Mononuclear cell (primary cell): ENCODE measurements around the gene PUS3. TPM values are rescaled to one million over a fixed set of nuclear protein-coding genes. Genes with fewer than 3 reads are reported as not detected.

ENCODE experiments used
- H3K27me3 ChIP-seq: 2 replicates; pipeline ENCODE4 v1.6.0; 2011; ENCODE audit warnings: low read length, control low read depth; ENCODE audit not compliant: insufficient read depth
- H3K4me1 ChIP-seq: 2 replicates; pipeline ENCODE4 v1.5.1; 2011; ENCODE audit warnings: mild to moderate bottlenecking, low read length, control low read depth; ENCODE audit not compliant: insufficient read depth
- H3K4me3 ChIP-seq: 2 replicates; pipeline ENCODE4 v1.5.1; 2011; ENCODE audit warnings: mild to moderate bottlenecking, low read length, moderate library complexity
- H3K9me3 ChIP-seq: 2 replicates; pipeline ENCODE4 v1.5.1; 2011; ENCODE audit warnings: low read depth, mild to moderate bottlenecking, control low read depth, low read length
- total RNA-seq: library from RNA; depleted of rRNA; stranded (reverse); fragments of >200 nt; gene quantifications from one replicate; pipeline ENCODE4 v1.2.3, GENCODE V29; 2012

Gene PUS3
- total RNA-seq, 1 donor, result 5.8 TPM

DNA sequence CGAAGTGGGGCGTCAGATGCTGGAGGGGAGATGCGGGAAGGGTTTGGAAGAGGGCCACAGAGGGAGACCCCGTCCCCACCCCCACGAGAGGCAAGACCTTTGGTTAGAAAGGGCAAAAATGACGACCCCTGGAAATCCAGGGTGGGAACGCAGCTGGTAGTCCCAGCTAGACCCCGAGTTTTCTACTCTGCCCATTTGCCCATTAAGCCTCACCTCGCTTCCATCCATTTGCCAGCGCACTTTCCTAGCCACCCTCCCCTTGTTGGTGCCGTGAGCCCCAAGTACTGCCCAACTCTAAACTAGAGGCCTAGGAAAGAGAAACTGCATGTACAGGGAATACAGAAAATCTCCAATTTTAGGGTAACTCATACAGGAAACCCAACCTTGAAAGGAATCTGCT, 1.7 kb upstream of the PUS3 start:
- peaks cover 27% of the 10 kb centered on the region for H3K4me1 ChIP-seq
- no peaks in the 10 kb centered on the region for H3K9me3 ChIP-seq
- H3K4me3 ChIP-seq, result no peak overlapping the region
- H3K27me3 ChIP-seq, result peaks cover 35% of the 10 kb centered on the region

DNA sequence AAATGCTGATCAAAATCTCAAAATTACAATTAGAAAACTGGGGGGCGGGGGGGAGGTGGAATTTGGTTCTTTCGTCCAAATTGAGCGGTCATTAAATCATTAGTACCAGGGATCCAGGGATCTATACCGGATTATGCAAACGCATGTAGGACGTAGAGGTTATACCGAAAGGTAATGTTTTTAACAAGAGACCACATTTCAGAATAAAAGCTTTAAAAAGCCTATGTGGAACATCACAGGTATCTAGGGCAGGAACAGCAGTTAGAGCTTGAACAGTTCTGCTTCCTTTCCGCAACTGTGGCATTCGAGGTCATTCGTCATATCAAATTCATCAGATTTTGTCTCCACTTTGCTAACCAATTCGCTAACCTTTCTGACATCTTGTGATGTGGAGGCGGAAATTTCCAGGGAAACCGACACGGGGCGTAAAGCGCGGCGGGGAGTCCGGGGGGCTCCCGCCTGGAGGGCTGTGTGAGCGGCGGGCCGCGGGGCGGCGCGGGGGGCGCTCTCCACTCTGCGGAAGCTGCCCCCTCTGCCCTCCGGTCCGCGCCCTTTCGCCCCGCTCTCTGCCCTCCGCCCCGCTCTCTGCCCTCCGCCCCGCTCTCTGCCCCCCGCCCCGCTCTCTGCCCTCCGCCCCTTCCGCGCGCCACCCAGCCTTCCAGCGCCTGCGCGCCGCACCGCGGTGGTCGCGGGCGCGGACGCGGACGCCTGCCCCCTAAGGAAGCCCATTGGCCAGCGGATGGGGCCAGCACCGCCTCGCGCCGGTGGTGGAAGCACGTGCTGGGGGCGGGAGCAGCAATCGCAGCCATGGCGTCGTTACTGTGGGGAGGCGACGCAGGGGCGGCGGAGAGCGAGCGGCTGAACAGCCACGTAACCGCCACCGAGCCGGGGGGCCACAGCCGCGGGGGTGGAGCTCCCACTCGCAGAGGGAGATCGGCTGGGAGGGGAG, 979 bp upstream of the PUS3 start, which contains the start of gene DDX25:
Gene DDX25, plus strand, starts transcription at position 798 of the 949 bp plus-strand sequence. Its CDS starts 10 bp downstream, at position 808.
- H3K4me3 ChIP-seq, result peak within 1 kb of the TSS; percentile 54
- H3K9me3 ChIP-seq, result no peaks in the 10 kb centered on the region
- H3K27me3 ChIP-seq, result peaks cover 35% of the 10 kb centered on the region

DNA sequence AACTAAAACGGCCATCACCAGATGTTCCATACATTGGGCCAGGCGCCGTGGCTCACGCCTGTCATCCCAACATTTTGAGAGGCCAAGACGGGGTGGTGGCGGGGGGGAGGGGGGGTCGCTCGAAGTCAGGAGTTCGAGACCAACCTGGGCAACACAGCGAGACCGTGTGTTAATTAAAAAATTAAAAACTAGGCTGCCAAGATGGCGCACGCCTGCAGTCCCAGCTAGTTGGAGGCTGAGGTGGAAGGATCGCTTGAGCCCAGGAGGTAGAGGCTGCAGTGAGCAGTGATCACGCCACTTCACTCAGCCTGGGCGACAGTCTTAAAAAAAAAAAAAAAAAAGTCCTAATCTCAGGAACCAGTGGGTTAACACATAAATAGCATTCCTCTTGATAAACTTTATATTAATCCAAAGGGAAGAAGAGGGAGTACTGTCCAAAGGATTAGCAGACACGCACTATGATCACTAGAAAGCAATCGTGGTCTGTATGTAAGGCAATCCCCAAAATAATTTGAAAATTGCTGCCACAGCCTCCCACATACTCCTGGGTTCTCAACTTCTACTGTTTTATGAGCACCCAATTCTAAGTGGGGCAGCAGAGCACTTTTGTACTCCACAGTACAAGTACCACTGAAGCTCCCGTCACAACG, 604 bp downstream of the PUS3 start:
- H3K27me3 ChIP-seq, result peaks cover 35% of the 10 kb centered on the region
- H3K4me1 ChIP-seq, result peaks cover 27% of the 10 kb centered on the region
- H3K4me3 ChIP-seq, result peak overlapping the region; percentile 54
- no peaks in the 10 kb centered on the region for H3K9me3 ChIP-seq

More for the DNA sequence above, 979 bp upstream of the PUS3 start, which contains the start of gene DDX25:
- H3K4me1 ChIP-seq, result peaks cover 27% of the 10 kb centered on the region

DNA sequence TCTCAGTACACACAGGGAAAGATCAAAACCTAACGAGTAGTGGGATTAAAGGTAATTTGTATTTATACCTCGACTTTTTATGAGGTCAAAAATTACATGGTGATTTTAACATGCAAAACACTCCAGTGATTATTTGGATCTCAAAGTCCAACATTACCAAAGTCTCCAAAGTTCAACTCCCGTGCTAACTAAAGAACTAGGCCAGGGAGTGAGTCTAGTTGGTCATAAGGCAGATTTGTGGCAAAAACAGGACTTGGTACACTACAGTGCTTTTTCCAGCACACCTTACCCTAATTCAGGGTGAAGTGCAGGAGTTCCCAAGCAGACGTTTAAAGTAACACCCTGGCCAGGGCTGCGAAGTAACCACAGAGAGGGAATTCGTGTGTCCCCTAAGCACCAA, 1.1 kb downstream of the PUS3 start:
- Histone ChIP-seq H3K4me3 (no peak overlapping the region), H3K9me3 (no peaks in the 10 kb centered on the region), H3K27me3 (peaks cover 34% of the 10 kb centered on the region), H3K4me1 (peaks cover 27% of the 10 kb centered on the region)

DNA sequence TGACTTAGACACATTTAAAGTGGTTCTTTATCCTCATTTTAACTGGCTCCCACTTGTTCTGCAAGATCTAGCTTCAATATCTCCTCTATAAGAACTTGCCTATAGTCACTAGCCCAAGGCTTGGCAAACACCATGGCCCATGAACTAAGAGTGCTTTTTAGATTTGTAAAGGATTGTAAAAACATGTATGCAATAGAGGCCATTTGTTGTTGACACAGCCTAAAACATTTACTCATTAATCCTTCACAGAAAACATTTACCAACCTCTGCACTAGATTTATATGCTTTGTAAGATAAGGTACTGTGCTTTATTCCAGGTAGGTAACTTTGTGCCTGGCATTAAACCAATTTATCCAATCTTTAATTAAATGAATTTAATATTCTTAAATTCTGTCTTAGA, 10.0 kb downstream of the PUS3 start:
- no peaks in the 10 kb centered on the region for H3K27me3 ChIP-seq

DNA sequence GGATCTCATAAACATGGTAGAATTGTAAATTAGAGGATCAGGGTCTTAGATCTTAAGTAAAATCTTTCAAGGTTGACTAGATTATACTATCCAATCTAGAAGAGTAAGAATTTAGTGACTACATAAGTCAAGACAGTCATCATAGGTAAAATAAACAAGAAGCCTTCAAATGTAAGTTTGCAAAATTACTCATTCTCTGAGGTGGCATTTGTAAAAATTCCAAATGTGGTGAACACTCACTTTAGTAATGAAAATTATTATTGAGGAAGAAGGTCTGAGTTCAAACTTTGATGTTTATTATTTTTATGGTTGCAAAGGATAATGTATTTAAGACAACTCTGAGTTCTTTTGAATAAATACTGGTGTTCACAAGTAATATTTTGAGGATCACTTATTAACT, 10.9 kb downstream of the PUS3 start:
- Histone ChIP-seq H3K4me1 (peaks cover 12% of the 10 kb centered on the region), H3K9me3 (no peaks in the 10 kb centered on the region), H3K4me3 (no peak overlapping the region), H3K27me3 (no peaks in the 10 kb centered on the region)

More for the DNA sequence above, 10.0 kb downstream of the PUS3 start:
- no peaks in the 10 kb centered on the region for H3K9me3 ChIP-seq
- H3K4me3 ChIP-seq, result no peak overlapping the region
- peaks cover 7% of the 10 kb centered on the region for H3K4me1 ChIP-seq

DNA sequence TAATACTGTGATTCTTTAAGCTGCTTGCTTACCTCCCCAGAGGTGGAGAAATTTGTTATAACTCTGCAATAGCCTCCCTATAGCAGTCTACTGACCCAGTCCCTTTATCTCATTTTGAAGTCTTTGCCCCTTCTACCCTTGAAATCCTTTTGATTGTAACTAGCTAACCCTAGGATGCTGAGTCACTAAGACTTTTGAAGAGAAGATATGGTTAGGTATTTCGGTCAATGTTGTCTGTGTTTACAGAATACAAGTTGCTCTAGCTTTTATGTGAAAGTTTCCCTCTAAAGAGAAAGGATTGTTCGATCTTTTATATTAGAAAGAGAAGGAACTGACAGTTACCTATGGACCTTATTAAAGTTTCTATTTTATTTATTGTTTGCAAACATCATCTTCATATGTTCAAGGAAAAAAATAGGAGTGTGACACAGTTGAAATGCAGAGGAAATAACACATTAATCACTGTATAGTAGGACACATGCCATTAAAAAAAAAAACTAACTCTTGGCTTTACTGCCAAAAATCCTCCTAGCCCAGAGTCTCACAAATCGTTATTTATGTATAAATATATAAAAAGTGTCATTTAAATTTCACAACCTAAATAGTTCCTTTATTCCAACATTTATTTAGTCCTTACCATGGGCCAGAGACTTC, 12.4 kb downstream of the PUS3 start:
- Histone ChIP-seq H3K4me1 (peaks cover 18% of the 10 kb centered on the region), H3K27me3 (no peaks in the 10 kb centered on the region), H3K4me3 (no peak overlapping the region), H3K9me3 (no peaks in the 10 kb centered on the region)

DNA sequence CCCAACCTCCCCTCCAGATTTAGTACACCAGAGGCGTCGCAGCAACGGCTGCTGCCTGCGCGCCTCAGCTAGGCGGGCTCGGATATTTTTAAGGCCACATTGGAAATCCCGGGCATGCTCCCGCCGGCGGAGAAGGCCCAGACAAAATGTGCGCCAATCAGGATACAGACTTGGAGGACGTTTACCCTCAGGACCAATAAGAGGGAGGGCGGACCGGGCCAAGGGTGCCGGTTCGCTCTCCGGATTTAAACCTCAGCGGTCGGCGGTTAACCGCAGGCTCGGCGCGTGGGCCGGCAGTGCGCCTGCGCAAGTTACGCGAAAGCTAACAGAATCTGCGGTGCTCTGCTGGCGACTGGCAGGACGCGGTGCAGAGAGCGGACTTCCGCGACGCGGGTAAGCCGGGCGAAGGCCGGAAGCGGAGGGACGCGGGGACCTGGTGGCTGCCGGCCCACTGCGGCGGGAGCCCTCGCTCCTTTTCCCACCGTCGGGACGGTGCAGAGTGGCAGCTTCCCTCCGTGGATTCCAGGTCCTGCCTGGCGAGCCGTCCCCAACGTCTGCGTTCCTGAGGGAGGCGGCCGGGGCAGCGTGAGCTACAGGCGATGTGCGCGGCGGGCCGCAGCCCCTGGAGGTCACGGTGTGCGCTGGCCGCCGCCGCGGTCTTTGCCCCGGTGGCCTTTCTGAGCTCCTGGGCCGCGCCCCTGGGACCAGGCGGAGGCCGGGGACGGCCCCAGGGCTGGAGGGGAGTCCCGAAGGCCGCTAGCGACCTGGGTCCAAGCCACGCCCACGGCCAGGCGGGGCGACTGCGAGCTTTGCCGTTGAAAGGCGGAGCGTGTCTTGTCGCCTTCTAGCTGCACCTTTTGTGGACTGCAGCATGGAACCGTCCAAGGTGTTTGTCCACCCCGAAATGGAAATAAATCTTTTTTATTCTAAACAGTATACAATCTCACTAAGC, 15.4 kb downstream of the PUS3 start, which contains the start of gene HYLS1:
Gene HYLS1, plus strand, starts transcription at position 296 of the 952 bp plus-strand sequence. CDS start 11,701 bp downstream, outside the sequence.
- Histone ChIP-seq H3K4me3 (peak within 1 kb of the TSS; percentile 75), H3K9me3 (no peaks in the 10 kb centered on the region), H3K27me3 (no peaks in the 10 kb centered on the region), H3K4me1 (peaks cover 18% of the 10 kb centered on the region)

DNA sequence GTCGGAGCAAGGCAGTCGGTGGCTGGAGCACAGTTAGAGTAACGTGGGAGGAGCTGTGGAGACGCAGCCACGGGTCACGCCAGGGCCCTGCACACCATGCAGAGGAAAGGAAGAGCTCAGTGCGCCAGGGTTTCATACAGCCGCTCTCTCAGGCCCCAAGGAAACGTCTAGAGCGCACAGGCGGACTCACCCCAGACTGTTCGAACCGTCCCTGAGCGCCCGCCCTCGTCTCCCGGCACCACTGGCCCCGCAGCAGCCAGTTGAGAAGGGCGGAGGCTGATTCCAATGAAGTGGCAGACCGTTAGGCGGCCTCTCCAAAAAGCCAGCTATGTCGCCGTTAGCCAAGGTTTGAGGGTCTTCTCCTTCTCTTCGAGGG, 16.0 kb downstream of the PUS3 start:
- H3K4me1 ChIP-seq, result peaks cover 18% of the 10 kb centered on the region
- no peaks in the 10 kb centered on the region for H3K9me3 ChIP-seq
- H3K27me3 ChIP-seq, result no peaks in the 10 kb centered on the region
- peak overlapping the region; percentile 75 for H3K4me3 ChIP-seq

DNA sequence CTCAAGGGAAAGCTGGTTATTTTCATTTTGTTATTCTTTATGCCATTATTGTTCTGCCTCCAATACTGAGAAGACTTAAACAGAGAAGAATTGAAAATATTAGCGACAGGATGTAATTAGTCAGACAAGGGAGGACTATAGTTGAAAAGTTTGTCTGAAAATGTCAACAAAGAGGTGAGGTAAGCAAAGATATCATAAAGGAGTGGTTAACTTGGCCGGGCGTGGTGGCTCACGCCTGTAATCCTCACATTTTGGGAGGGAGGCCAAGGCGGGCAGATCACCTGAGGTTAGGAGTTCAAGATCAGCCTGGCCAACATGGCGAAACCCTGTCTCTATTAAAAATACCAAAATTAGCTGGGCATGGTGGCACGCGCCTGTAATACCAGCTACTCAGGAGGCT, 19.6 kb downstream of the PUS3 start:
- Histone ChIP-seq H3K4me1 (peaks cover 14% of the 10 kb centered on the region), H3K4me3 (no peak overlapping the region), H3K27me3 (no peaks in the 10 kb centered on the region), H3K9me3 (no peaks in the 10 kb centered on the region)

DNA sequence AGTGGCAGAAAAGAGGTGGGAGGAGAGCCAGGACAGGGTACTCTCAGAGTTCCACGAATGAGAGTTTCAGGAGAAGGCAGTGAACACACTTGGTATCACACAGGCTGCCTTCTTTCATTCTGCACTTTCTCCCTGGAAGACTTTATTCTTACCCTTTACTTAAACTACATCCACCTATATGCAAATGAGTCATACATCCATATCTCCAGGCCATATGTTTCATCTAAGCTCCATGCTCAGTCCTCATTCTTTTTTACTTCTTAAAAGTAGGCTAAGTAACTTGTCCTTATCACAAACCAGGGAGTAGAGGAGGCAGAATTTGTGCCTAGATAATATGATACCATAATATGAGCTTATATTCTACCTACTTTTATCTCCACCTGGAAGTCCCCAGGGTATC, 21.7 kb downstream of the PUS3 start:
- H3K4me1 ChIP-seq, result no peaks in the 10 kb centered on the region

DNA sequence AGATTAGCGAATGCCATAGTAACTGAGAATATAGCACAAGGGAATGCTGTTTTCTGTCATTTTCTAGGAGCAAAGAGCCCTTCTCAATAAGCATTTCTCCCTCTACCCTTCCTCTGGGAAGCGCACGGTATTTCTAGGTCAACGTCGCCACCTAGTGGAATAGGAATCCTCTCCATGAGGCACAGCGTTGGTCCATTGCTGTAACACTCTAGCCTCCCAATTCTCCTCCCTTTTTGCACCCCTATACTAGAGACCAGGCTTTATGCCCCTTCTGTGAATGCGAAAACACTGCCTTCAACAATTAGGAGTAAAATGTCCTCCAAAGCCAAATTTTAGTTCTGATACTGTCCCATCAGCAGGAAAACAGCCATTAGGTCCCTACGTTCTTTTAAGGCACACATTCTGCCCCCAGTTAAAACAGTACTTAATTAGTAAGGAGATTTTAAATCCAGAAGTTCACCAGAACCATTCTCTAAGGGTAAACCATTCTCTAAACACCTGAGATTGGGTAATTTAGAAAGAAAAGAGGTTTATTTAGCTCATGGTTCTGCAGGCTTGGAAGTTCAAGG, 28.4 kb downstream of the PUS3 start:
- H3K27me3 ChIP-seq, result no peaks in the 10 kb centered on the region

More for the DNA sequence above, 21.7 kb downstream of the PUS3 start:
- Histone ChIP-seq H3K4me3 (no peak overlapping the region), H3K9me3 (no peaks in the 10 kb centered on the region), H3K27me3 (no peaks in the 10 kb centered on the region)

DNA sequence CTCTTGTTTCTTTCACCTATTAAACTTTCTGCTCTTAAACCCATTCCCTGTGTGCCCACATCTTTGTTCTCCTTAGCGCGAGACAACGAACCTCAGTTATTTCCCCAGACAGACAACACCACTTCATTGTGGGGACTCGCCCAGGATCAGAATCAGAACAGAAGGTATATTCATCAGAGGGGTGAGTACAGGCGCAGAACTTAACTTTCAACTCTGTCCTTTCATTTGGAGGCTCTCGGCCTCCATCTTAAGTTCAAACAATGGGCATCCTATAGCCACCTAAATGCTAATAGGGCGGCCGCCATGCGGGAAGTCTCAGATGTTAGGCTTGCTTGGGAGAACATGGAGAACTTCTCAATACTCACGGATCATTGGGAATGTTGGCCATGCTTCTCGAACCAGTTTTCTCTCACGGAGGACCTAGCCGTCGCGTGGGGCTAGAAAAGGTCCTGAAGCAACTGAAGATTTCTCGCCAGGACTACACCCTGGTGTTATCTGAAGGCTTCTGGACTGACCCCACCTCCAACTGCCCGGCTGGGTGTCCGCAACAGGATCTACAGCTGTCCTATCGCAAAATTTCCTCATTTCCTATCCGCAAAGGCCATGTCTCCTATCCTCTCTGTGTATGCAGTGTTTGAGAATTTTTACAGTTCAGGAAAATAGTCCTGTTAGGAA, 29.0 kb downstream of the PUS3 start:
- no peaks in the 10 kb centered on the region for H3K9me3 ChIP-seq
- H3K4me3 ChIP-seq, result no peak overlapping the region
- no peaks in the 10 kb centered on the region for H3K27me3 ChIP-seq
- H3K4me1 ChIP-seq, result no peaks in the 10 kb centered on the region

More for the DNA sequence above, 28.4 kb downstream of the PUS3 start:
- Histone ChIP-seq H3K4me1 (no peaks in the 10 kb centered on the region), H3K9me3 (no peaks in the 10 kb centered on the region), H3K4me3 (no peak overlapping the region)
